Esophagus muscularis mucosa (tissue), 4 donors: ENCODE results near the gene LMOD3. TPM values are rescaled to one million over a fixed set of nuclear protein-coding genes. Genes with fewer than 3 reads are reported as not detected.

Experiments
- DNase-seq: peaks from one replicate; pipeline ENCODE4 v3.0.0-alpha.2; 2017; ENCODE audit errors: extremely low spot score
- H3K27ac ChIP-seq, 4 donors: fragments of 200-600 bp; sonication (generic); replicated peaks in 1 of 4; 1 replicate in 3 of 4; 2 replicates in 1 of 4; pipeline ENCODE4 v1.5.1; 2016 to 2019; ENCODE audit warnings: mild to moderate bottlenecking in 1 of 4
- H3K27me3 ChIP-seq, 4 donors: fragments of 200-600 bp; sonication (generic); one replicate each; pipeline versions ENCODE4 v1.5.1 to v1.6.0; 2016 to 2019
- H3K36me3 ChIP-seq, 4 donors: fragments of 200-600 bp; sonication (generic); one replicate each; pipeline ENCODE4 v1.5.1; 2016 to 2019
- H3K4me1 ChIP-seq, 4 donors: fragments of 200-600 bp; sonication (generic); one replicate each; pipeline ENCODE4 v1.5.1; 2016 to 2019
- H3K4me3 ChIP-seq, 4 donors: fragments of 200-600 bp; sonication (generic); 1 replicate in 2 of 4; 2 replicates in 2 of 4; pipeline ENCODE4 v1.5.1; 2016 to 2019; ENCODE audit warnings: mild to moderate bottlenecking in 4 of 4, moderate library complexity in 1 of 4
- H3K9me3 ChIP-seq, 4 donors: fragments of 200-600 bp; sonication (generic); 1 replicate in 3 of 4; 2 replicates in 1 of 4; pipeline ENCODE4 v1.5.1; 2016 to 2019
- CTCF ChIP-seq, 3 experiments: fragments of 200-600 bp in 2 of 3; fragments of 450-650 bp in 1 of 3; sonication (generic) in 2 of 3; IDR thresholded peaks; one replicate each; pipeline ENCODE4 v1.5.1; 2017 to 2019; ENCODE audit warnings: antibody characterized with exemption in 3 of 3, mild to moderate bottlenecking in 2 of 3, moderate library complexity in 1 of 3
- EP300 ChIP-seq: sonication (generic); formaldehyde crosslinking; IDR thresholded peaks from one replicate; pipeline ENCODE4 v1.6.1; 2017; ENCODE audit warnings: antibody characterized with exemption
- POLR2A ChIP-seq: fragments of 450-650 bp; IDR thresholded peaks from one replicate; pipeline ENCODE4 v1.6.1; 2017; ENCODE audit warnings: antibody characterized with exemption, moderate library complexity, mild to moderate bottlenecking, low read depth
- POLR2AphosphoS5 ChIP-seq, 2 donors: sonication (generic); formaldehyde crosslinking; IDR thresholded peaks; one replicate each; pipeline ENCODE4 v1.6.1; 2017; ENCODE audit warnings: antibody characterized with exemption in 2 of 2
- WGBS: methylation state at CpG from one replicate; pipeline ENCODE4 v1.1.5; 2018; 5-methylcytosine and 5-hydroxymethylcytosine counted together
- intact Hi-C: fragments of 100-400 bp; cut with DNase I; formaldehyde crosslinking; loops from one replicate; pipeline ENCODE4 v1.15.1; 2023
- total RNA-seq, 4 donors: library from RNA; depleted of rRNA; stranded (reverse); fragments of >200 nt; gene quantifications; one replicate each; pipeline versions ENCODE4 v1.1.0 to v1.2.1, GENCODE V29; 2016

Gene LMOD3
- total RNA-seq, 4 donors from 2014 or later: 0.50 to 2.9 (median 1.3) TPM

GRCh38 chr3:69116897-69117296 is 5.5 kb downstream of the LMOD3 start:
- Histone ChIP-seq H3K4me1 (peaks cover 0 to 14% (median 12%) of the 10 kb centered on the region in 4 donors), H3K9me3 (no peaks in the 10 kb centered on the region), H3K36me3 (peaks cover 0 to 3% (median 0%) of the 10 kb centered on the region in 4 donors), H3K27me3 (no peaks in the 10 kb centered on the region), H3K27ac (no peak overlapping the region), H3K4me3 (no peak overlapping the region)
- WGBS: 79% methylated on average over 3 of the region's 3 CpGs
- DNase-seq: no peak
- intact Hi-C loops: no loop called here
- TF ChIP-seq EP300: no peak
- no peak for TF ChIP-seq CTCF (IDR thresholded peaks at IDR 0.05)
- no peak for TF ChIP-seq POLR2A
- TF ChIP-seq POLR2AphosphoS5 (IDR thresholded peaks at IDR 0.05): no peak

- Histone ChIP-seq H3K9me3 (no peaks in the 10 kb centered on the region), H3K4me1 (peaks cover 0 to 7% (median 4%) of the 10 kb centered on the region in 4 donors), H3K27me3 (no peaks in the 10 kb centered on the region), H3K36me3 (peaks cover 0 to 3% (median 0%) of the 10 kb centered on the region in 4 donors), H3K27ac (no peak overlapping the region), H3K4me3 (no peak overlapping the region)
- TF ChIP-seq POLR2A (no peak), EP300 (no peak), CTCF (IDR thresholded peaks at IDR 0.05) (no peak)
- intact Hi-C loops: no loop called here
- no peak for DNase-seq
- 92% methylated on average over 4 of the region's 4 CpGs for WGBS
Observed at GRCh38 chr3:69116162-69116561, 6.2 kb downstream of the LMOD3 start.

- TF ChIP-seq POLR2AphosphoS5 (IDR thresholded peaks at IDR 0.05): no peak
- TF ChIP-seq CTCF (IDR thresholded peaks at IDR 0.05): no peak
- TF ChIP-seq POLR2A: no peak
- no peak for TF ChIP-seq EP300
- intact Hi-C loops: no loop called here
Observed at GRCh38 chr3:69115731-69116130, 6.7 kb downstream of the LMOD3 start.

GRCh38 chr3:69113536-69113935 is 8.9 kb downstream of the LMOD3 start:
- no peak overlapping the region for H3K27ac ChIP-seq
- TF ChIP-seq POLR2A: no peak
- no peak for TF ChIP-seq EP300
- no peak for TF ChIP-seq CTCF (IDR thresholded peaks at IDR 0.05)
- no peak for TF ChIP-seq POLR2AphosphoS5 (IDR thresholded peaks at IDR 0.05)

More at GRCh38 chr3:69115731-69116130, 6.7 kb downstream of the LMOD3 start:
- WGBS: 51% methylated on average over 2 of the region's 2 CpGs
- no peak for DNase-seq
- Histone ChIP-seq H3K27ac (no peak overlapping the region), H3K9me3 (no peaks in the 10 kb centered on the region), H3K36me3 (peaks cover 0 to 3% (median 0%) of the 10 kb centered on the region in 4 donors), H3K4me3 (no peak overlapping the region), H3K4me1 (peaks cover 0 to 4% (median under 1%) of the 10 kb centered on the region in 4 donors), H3K27me3 (no peaks in the 10 kb centered on the region)

GRCh38 chr3:69110941-69111546 is 11.4 kb downstream of the LMOD3 start:
- no peaks in the 10 kb centered on the region for H3K27me3 ChIP-seq
- no peak overlapping the region for H3K4me3 ChIP-seq
- no peaks in the 10 kb centered on the region for H3K9me3 ChIP-seq
- WGBS: 67% methylated on average over 1 of the region's 1 CpG
- no peak overlapping the region for H3K27ac ChIP-seq
- DNase-seq: no peak
- no peak for TF ChIP-seq EP300
- TF ChIP-seq CTCF (IDR thresholded peaks at IDR 0.05): no peak
- no peak for TF ChIP-seq POLR2AphosphoS5 (IDR thresholded peaks at IDR 0.05)
- no peak for TF ChIP-seq POLR2A
- intact Hi-C loops: no loop called here
- H3K36me3 ChIP-seq: peaks cover 0 to 11% (median 0%) of the 10 kb centered on the region in 4 donors
- H3K4me1 ChIP-seq: peaks cover 4 to 10% (median 7%) of the 10 kb centered on the region in 4 donors

More at GRCh38 chr3:69113536-69113935, 8.9 kb downstream of the LMOD3 start:
- H3K9me3 ChIP-seq: no peaks in the 10 kb centered on the region
- peaks cover 0 to 4% (median 0%) of the 10 kb centered on the region in 4 donors for H3K4me1 ChIP-seq
- peaks cover 0 to 3% (median 0%) of the 10 kb centered on the region in 4 donors for H3K36me3 ChIP-seq
- WGBS: 61% methylated on average over 3 of the region's 3 CpGs
- H3K27me3 ChIP-seq: no peaks in the 10 kb centered on the region
- DNase-seq: no peak
- H3K4me3 ChIP-seq: no peak overlapping the region
- intact Hi-C loops: no loop called here
